Endothelial cell of umbilical vein (primary cell): ENCODE data around the gene HAPLN2. TPM values are rescaled to one million over a fixed set of nuclear protein-coding genes. Genes with fewer than 3 reads are reported as not detected.

ENCODE experiments used
- BruUV-seq: library from RNA; stranded (reverse); fragments of 400-500 nt; replicated peaks from 2 replicates; lab custom pipeline; 2021; lab: Mats Ljungman, UMichigan
- CTCF ChIA-PET: fragments of 300-600, 350-600 bp; sonication (Branson Sonifier 250); formaldehyde crosslinking; loops from one replicate; lab custom pipeline; 2021; ENCODE audit warnings: antibody characterized with exemption, inconsistent platforms; lab: Charles Lee
- POLR2A ChIA-PET: fragments of 300-600, 350-600 bp; sonication (Branson Sonifier 250); formaldehyde crosslinking; loops from one replicate; lab custom pipeline; 2021; ENCODE audit warnings: antibody characterized with exemption, inconsistent platforms; lab: Charles Lee
- DNase-seq: peaks from one replicate; pipeline ENCODE4 v3.0.0-alpha.2; 2011; ENCODE audit warnings: low read depth, low spot score
- FAIRE-seq: peaks from 2 replicates; lab custom pipeline; 2011; peaks lifted over from hg19 to GRCh38; lab: Jason Lieb, UNC
- H2AFZ ChIP-seq: 2 replicates; pipeline ENCODE4 v1.6.0; 2012; ENCODE audit warnings: low read depth, low read length, control low read depth, inconsistent platforms
- H3K27ac ChIP-seq: 2 replicates; pipeline ENCODE4 v1.5.1; 2011; ENCODE audit warnings: low read depth, mild to moderate bottlenecking, control low read depth, low read length, moderate library complexity; ENCODE audit not compliant: insufficient read depth
- H3K27me3 ChIP-seq, 2 experiments: 2 replicates each; pipeline versions ENCODE4 v1.6.0 to v1.6.1; 2011; ENCODE audit warnings: low read length in 2 of 2, mixed read lengths in 1 of 2; ENCODE audit not compliant: control insufficient read depth in 2 of 2, insufficient read depth in 2 of 2
- H3K36me3 ChIP-seq, 2 experiments: 2 replicates in 1 of 2; 3 replicates in 1 of 2; pipeline ENCODE4 v1.5.1; 2011; ENCODE audit warnings: low read length in 2 of 2, mild to moderate bottlenecking in 1 of 2, moderate library complexity in 1 of 2; ENCODE audit not compliant: control insufficient read depth in 2 of 2, insufficient read depth in 2 of 2; ENCODE audit errors: extremely low read depth in 1 of 2
- H3K4me1 ChIP-seq: 3 replicates; pipeline ENCODE4 v1.5.1; 2011; ENCODE audit warnings: mild to moderate bottlenecking, low read length; ENCODE audit not compliant: control insufficient read depth, insufficient read depth; ENCODE audit errors: extremely low read depth
- H3K4me2 ChIP-seq: 2 replicates; pipeline ENCODE4 v1.6.1; 2011; ENCODE audit warnings: low read length, control low read depth, mixed read lengths; ENCODE audit not compliant: insufficient read depth
- H3K4me3 ChIP-seq, 3 experiments: fragments of 200-600 bp in 1 of 3; sonication (generic), shearing (Covaris generic) in 1 of 3; replicated peaks in 1 of 3; 2 replicates each; pipeline ENCODE4 v1.5.1; 2011 to 2016; ENCODE audit warnings: control low read depth in 3 of 3, low read length in 3 of 3, mild to moderate bottlenecking in 2 of 3, inconsistent platforms in 1 of 3, low read depth in 1 of 3, moderate library complexity in 1 of 3; ENCODE audit not compliant: insufficient read depth in 1 of 3
- H3K79me2 ChIP-seq: 2 replicates; pipeline ENCODE4 v1.6.0; 2012; ENCODE audit warnings: low read length, inconsistent platforms; ENCODE audit not compliant: control insufficient read depth, insufficient read depth
- H3K9ac ChIP-seq: replicated peaks from 2 replicates; pipeline ENCODE3; 2011; ENCODE audit warnings: low read length, control low read depth; ENCODE audit not compliant: insufficient read depth; ENCODE audit errors: extremely low read depth
- H3K9me1 ChIP-seq: replicated peaks from 3 replicates; pipeline ENCODE4 v1.6.0; 2011; ENCODE audit warnings: mild to moderate bottlenecking, low read length; ENCODE audit not compliant: control insufficient read depth, insufficient read depth; ENCODE audit errors: extremely low read depth
- H3K9me3 ChIP-seq: replicated peaks from 2 replicates; pipeline ENCODE4 v1.5.1; 2012; ENCODE audit warnings: low read length, inconsistent platforms; ENCODE audit not compliant: control insufficient read depth, insufficient read depth
- H4K20me1 ChIP-seq: replicated peaks from 2 replicates; pipeline ENCODE3; 2011; ENCODE audit warnings: mild to moderate bottlenecking, low read length; ENCODE audit not compliant: control insufficient read depth, insufficient read depth; ENCODE audit errors: extremely low read depth
- CTCF ChIP-seq, 2 donors: IDR thresholded peaks; 1 replicate in 1 of 2; 2 replicates in 1 of 2; pipeline ENCODE4 v1.5.1; 2011; ENCODE audit warnings: low read length in 2 of 2, mild to moderate bottlenecking in 2 of 2, moderate library complexity in 2 of 2, control low read depth in 1 of 2, inconsistent platforms in 1 of 2, low read depth in 1 of 2; ENCODE audit not compliant: insufficient read depth in 1 of 2; ENCODE audit errors: extremely low read depth in 1 of 2
- EZH2 ChIP-seq: IDR thresholded peaks from 2 replicates; pipeline ENCODE4 v1.6.1; 2012; ENCODE audit warnings: borderline replicate concordance, low read depth, mild to moderate bottlenecking, moderate library complexity, low read length, inconsistent platforms; ENCODE audit not compliant: severe bottlenecking
- FOS ChIP-seq: IDR thresholded peaks from 2 replicates; pipeline ENCODE4 v1.6.1; 2011; ENCODE audit warnings: mild to moderate bottlenecking, low read length, moderate library complexity, borderline replicate concordance; ENCODE audit not compliant: insufficient read depth
- GATA2 ChIP-seq: IDR thresholded peaks from 2 replicates; pipeline ENCODE4 v1.7.0; 2011; ENCODE audit warnings: low read depth, mild to moderate bottlenecking, moderate library complexity, mixed read lengths, low read length; ENCODE audit not compliant: insufficient read length, insufficient read depth
- JUN ChIP-seq: IDR thresholded peaks from 2 replicates; pipeline ENCODE4 v1.6.1; 2011; ENCODE audit warnings: borderline replicate concordance, low read depth; ENCODE audit not compliant: insufficient read length, insufficient read depth
- MAX ChIP-seq: IDR thresholded peaks from 2 replicates; pipeline ENCODE4 v1.6.1; 2011; ENCODE audit not compliant: insufficient read depth, insufficient read length
- MYC ChIP-seq: IDR thresholded peaks from one replicate; pipeline ENCODE4 v1.6.1; 2011; ENCODE audit warnings: mild to moderate bottlenecking, low read depth, low read length
- POLR2A ChIP-seq: IDR thresholded peaks from 2 replicates; pipeline ENCODE4 v1.6.1; 2012; ENCODE audit warnings: low read depth, mild to moderate bottlenecking, control low read depth, low read length
- POLR2AphosphoS5 ChIP-seq: IDR thresholded peaks from 2 replicates; pipeline ENCODE4 v1.6.1; 2012; ENCODE audit warnings: low read depth, mild to moderate bottlenecking, control low read depth, low read length, moderate library complexity; ENCODE audit not compliant: insufficient read depth
- dilution Hi-C: fragments of 300-500 bp; cut with MboI; formaldehyde crosslinking; loops from one replicate; pipeline ENCODE4 v1.15.0; 2019; ENCODE audit warnings: low sequenced_read_pairs; ENCODE audit not compliant: extremely low pct_ligation_motif_present
- intact Hi-C: fragments of 100-400 bp; cut with micrococcal nuclease; formaldehyde crosslinking; loops from one replicate; pipeline ENCODE4 v1.10.0; 2022
- polyA plus RNA-seq, 4 experiments: library from polyadenylated mRNA; depleted of rRNA in 3 of 4; stranded (reverse) in 3 of 4; unstranded in 1 of 4; fragments of >200 nt; gene quantifications; 2 replicates each; pipeline versions ENCODE4 v1.2.1 to v1.2.3, GENCODE V29; 2011 to 2012; ENCODE audit warnings: missing spikeins in 1 of 4
- total RNA-seq: library from RNA; stranded (reverse); gene quantifications from 2 replicates; pipeline ENCODE4 v1.2.3, GENCODE V29; 2021

HAPLN2 gene
- total and polyA plus RNA-seq, 2 donors (not counting 3 experiments of a cell fraction or from before 2014, with no cell fraction given) = not detected

GRCh38 chr1:156667610-156667967 is 48.4 kb downstream of the HAPLN2 start:
- no peaks in the 10 kb centered on the region for H3K79me2 ChIP-seq
- dilution Hi-C loops = no loop called here
- DNase-seq (no peak), FAIRE-seq (no peak)
- H3K9me1 ChIP-seq = no peaks in the 10 kb centered on the region
- no peak for TF ChIP-seq GATA2
- no peak for TF ChIP-seq POLR2AphosphoS5
- no peak for TF ChIP-seq MYC
- TF ChIP-seq MAX = no peak
- no peak for TF ChIP-seq POLR2A
- no peak for TF ChIP-seq EZH2
- no peak for TF ChIP-seq FOS
- no peak for TF ChIP-seq CTCF (IDR thresholded peaks at IDR 0.05; ENCODE audit: extremely low read depth in 1 of 2, insufficient read depth in 1 of 2, low read depth in 1 of 2, low read length in 2 of 2)
- no peak for TF ChIP-seq JUN
- H3K4me1 ChIP-seq = peaks cover 28% of the 10 kb centered on the region
- no peaks in the 10 kb centered on the region for H3K9me3 ChIP-seq
- intact Hi-C loops = no loop called here
- no peaks in the 10 kb centered on the region for H4K20me1 ChIP-seq
- no peak overlapping the region for H2AFZ ChIP-seq
- H3K4me2 ChIP-seq = no peak overlapping the region
- H3K9ac ChIP-seq = no peak overlapping the region
- no peaks in the 10 kb centered on the region for H3K27me3 ChIP-seq
- H3K27ac ChIP-seq = no peak overlapping the region
- H3K4me3 ChIP-seq = no peak overlapping the region
- no peaks in the 10 kb centered on the region for H3K36me3 ChIP-seq
- ChIA-PET POLR2A (interaction anchor here (1.2 kb wide), 1 partner anchor 9 kb away, joined by 7 read pairs; the partner anchor contains the start of gene NES), CTCF (interaction anchor here (1.2 to 4.8 kb wide), 3 partner anchors 9 to 37 kb away, joined by 3 to 59 read pairs (median 4); partner anchors contain the start of gene NES)
- no TSS peak for BruUV-seq
